Mesenchymal stem cell (in vitro differentiated cells and primary cell): ENCODE data around the gene CHCHD5.
"Not testable (repeated sequence)": the region's sequence is repeated elsewhere in the genome, so short reads cannot be mapped to it uniquely, and the experiment has no call there.

ENCODE experiments used
- DNase-seq: peaks from one replicate; pipeline ENCODE4 v3.0.0-alpha.2; 2013
- H2AFZ ChIP-seq: one replicate; pipeline ENCODE4 v1.6.1; 2013; ENCODE audit warnings: low read depth, mild to moderate bottlenecking, control low read depth, inconsistent platforms, low read length, moderate library complexity
- H2AK5ac ChIP-seq: 2 replicates; pipeline ENCODE4 v1.6.1; 2013; ENCODE audit warnings: low read length, moderate library complexity, mild to moderate bottlenecking, inconsistent platforms; ENCODE audit not compliant: severe bottlenecking
- H2BK120ac ChIP-seq: one replicate; pipeline ENCODE4 v1.6.1; 2013; ENCODE audit warnings: low read depth, mild to moderate bottlenecking, inconsistent platforms, low read length, moderate library complexity
- H2BK12ac ChIP-seq, 2 experiments: one replicate each; pipeline ENCODE4 v1.6.1; 2013; ENCODE audit warnings: inconsistent platforms in 2 of 2, low read length in 2 of 2, mild to moderate bottlenecking in 2 of 2, moderate library complexity in 2 of 2, control low read depth in 1 of 2
- H2BK15ac ChIP-seq: one replicate; pipeline ENCODE4 v1.6.1; 2013; ENCODE audit warnings: mild to moderate bottlenecking, low read depth, inconsistent platforms; ENCODE audit not compliant: poor library complexity, severe bottlenecking
- H2BK5ac ChIP-seq: 2 replicates; pipeline ENCODE4 v1.6.1; 2013; ENCODE audit warnings: low read depth, mild to moderate bottlenecking, low read length, control low read depth, inconsistent platforms; ENCODE audit not compliant: poor library complexity, severe bottlenecking
- H3K14ac ChIP-seq, 2 experiments: one replicate each; pipeline ENCODE4 v1.6.1; 2013; ENCODE audit warnings: inconsistent platforms in 2 of 2, low read length in 2 of 2, control low read depth in 1 of 2, mild to moderate bottlenecking in 1 of 2, moderate library complexity in 1 of 2
- H3K18ac ChIP-seq, 2 experiments: one replicate each; pipeline ENCODE4 v1.6.1; 2013; ENCODE audit warnings: inconsistent platforms in 2 of 2, low read length in 2 of 2, control low read depth in 1 of 2, low read depth in 1 of 2, mild to moderate bottlenecking in 1 of 2
- H3K23ac ChIP-seq, 2 experiments: one replicate each; pipeline ENCODE4 v1.6.1; 2013; ENCODE audit warnings: inconsistent platforms in 2 of 2, low read length in 2 of 2, mild to moderate bottlenecking in 2 of 2, moderate library complexity in 2 of 2, control low read depth in 1 of 2
- H3K27ac ChIP-seq: 2 replicates; pipeline ENCODE4 v1.5.1; 2013; ENCODE audit warnings: mild to moderate bottlenecking, moderate library complexity, low read length, control low read depth, inconsistent platforms; ENCODE audit not compliant: poor library complexity, severe bottlenecking
- H3K27me3 ChIP-seq, 2 experiments: 2 replicates each; pipeline versions ENCODE4 v1.6.1 to v1.7.0; 2013; ENCODE audit warnings: low read length in 2 of 2, mild to moderate bottlenecking in 2 of 2, moderate library complexity in 2 of 2, control low read depth in 1 of 2, inconsistent platforms in 1 of 2; ENCODE audit not compliant: control insufficient read depth in 1 of 2, insufficient read depth in 1 of 2
- H3K36me3 ChIP-seq, 2 experiments: 2 replicates each; pipeline versions ENCODE4 v1.6.1 to v1.7.0; 2013; ENCODE audit warnings: low read length in 2 of 2, control low read depth in 1 of 2, inconsistent platforms in 1 of 2, low read depth in 1 of 2, mild to moderate bottlenecking in 1 of 2; ENCODE audit not compliant: insufficient read depth in 2 of 2, control insufficient read depth in 1 of 2
- H3K4ac ChIP-seq, 2 experiments: one replicate each; pipeline ENCODE4 v1.6.1; 2013; ENCODE audit warnings: inconsistent platforms in 2 of 2, low read length in 2 of 2, mild to moderate bottlenecking in 2 of 2, moderate library complexity in 2 of 2, control low read depth in 1 of 2, low read depth in 1 of 2
- H3K4me1 ChIP-seq: 2 replicates; pipeline ENCODE4 v1.6.1; 2013; ENCODE audit warnings: low read depth, low read length, control low read depth; ENCODE audit not compliant: control insufficient read depth, insufficient read depth
- H3K4me2 ChIP-seq: 2 replicates; pipeline ENCODE4 v1.6.1; 2013; ENCODE audit warnings: low read length, mild to moderate bottlenecking, inconsistent platforms; ENCODE audit not compliant: poor library complexity, severe bottlenecking
- H3K4me3 ChIP-seq, 2 experiments: 2 replicates each; pipeline versions ENCODE4 v1.5.1 to v1.7.0; 2013; ENCODE audit warnings: low read length in 2 of 2, mild to moderate bottlenecking in 2 of 2, control low read depth in 1 of 2, low read depth in 1 of 2; ENCODE audit not compliant: insufficient read depth in 1 of 2
- H3K79me1 ChIP-seq: replicated peaks from 2 replicates; pipeline ENCODE4 v1.6.1; 2013; ENCODE audit warnings: mild to moderate bottlenecking, control low read depth, low read length, inconsistent platforms; ENCODE audit not compliant: poor library complexity, severe bottlenecking
- H3K9ac ChIP-seq: 2 replicates; pipeline ENCODE4 v1.7.0; 2013; ENCODE audit warnings: mild to moderate bottlenecking, low read length, moderate library complexity
- H3K9me3 ChIP-seq: 2 replicates; pipeline ENCODE4 v1.7.0; 2013; ENCODE audit warnings: mild to moderate bottlenecking, low read length; ENCODE audit not compliant: control insufficient read depth
- H4K8ac ChIP-seq: one replicate; pipeline ENCODE4 v1.6.1; 2013; ENCODE audit warnings: inconsistent platforms, mild to moderate bottlenecking, low read length, moderate library complexity
- H4K91ac ChIP-seq: one replicate; pipeline ENCODE4 v1.6.1; 2013; ENCODE audit warnings: mild to moderate bottlenecking, low read length, inconsistent platforms
- WGBS: methylation state at CpG from one replicate; pipeline ENCODE4 v1.1.7; 2013; ENCODE audit warnings: mixed read lengths; 5-methylcytosine and 5-hydroxymethylcytosine counted together

Gene CHCHD5

DNA sequence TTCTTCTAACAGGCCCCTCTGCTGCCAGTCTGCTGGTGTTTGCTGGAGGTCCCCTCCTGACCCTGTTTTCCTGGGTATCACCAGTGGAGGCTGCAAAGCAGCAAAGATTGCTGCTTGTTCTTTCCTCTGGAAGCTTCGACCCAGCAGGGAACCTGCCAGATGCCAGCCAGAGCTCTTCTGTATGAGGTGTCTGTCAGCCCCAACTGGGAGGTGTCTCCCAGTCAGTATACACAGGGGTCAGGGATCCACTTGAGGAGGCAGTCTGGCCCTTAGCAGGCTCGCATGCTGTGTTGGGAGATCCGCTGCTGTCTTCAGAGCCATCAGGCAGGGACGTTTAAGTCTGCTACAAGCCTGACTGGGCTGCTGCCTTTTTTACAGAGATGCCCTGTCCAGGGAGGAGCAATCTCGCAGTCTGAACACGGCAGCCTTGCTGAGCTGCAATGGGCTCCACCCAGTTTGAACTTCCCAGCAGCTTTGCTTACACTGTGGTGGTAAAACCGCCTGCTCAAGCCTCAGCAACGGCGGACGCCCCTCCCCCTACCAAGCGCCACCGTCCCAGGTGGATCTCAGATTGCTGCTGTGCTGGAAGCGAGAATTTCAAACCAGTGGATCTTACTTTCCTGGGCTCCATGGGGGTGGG lies 29.9 kb downstream of the CHCHD5 start:
- Histone ChIP-seq H2BK15ac (no peak overlapping the region), H3K9me3 (no peaks in the 10 kb centered on the region), H2AK5ac (no peak overlapping the region), H2BK5ac (no peak overlapping the region), H2BK12ac (no peak overlapping the region), H3K4me3 (no peak overlapping the region), H2AFZ (peak overlapping the region; percentile 29), H3K9ac (no peak overlapping the region), H3K14ac (no peak overlapping the region), H2BK120ac (peak overlapping the region; percentile 19), H3K27ac (no peak overlapping the region), H4K91ac (no peak overlapping the region), H3K36me3 (no peaks in the 10 kb centered on the region), H3K4me1 (peaks cover 7% of the 10 kb centered on the region), H3K18ac (peak overlapping the region; percentile 28 to 54), H3K79me1 (no peaks in the 10 kb centered on the region), H3K4ac (no peak overlapping the region), H3K27me3 (no peaks in the 10 kb centered on the region), H4K8ac (peak overlapping the region; percentile 80), H3K23ac (no peak overlapping the region), H3K4me2 (no peak overlapping the region)
- DNase-seq = peak; percentile 47
- WGBS = 26% methylated on average over 13 of the region's 13 CpGs

GRCh38 chr2:112615051-112615450 lies 30.6 kb downstream of the CHCHD5 start:
- no peaks in the 10 kb centered on the region for H3K36me3 ChIP-seq
- H2BK15ac ChIP-seq = no peak overlapping the region
- no peaks in the 10 kb centered on the region for H3K27me3 ChIP-seq
- no peak overlapping the region for H2AK5ac ChIP-seq
- H3K4ac ChIP-seq = peak overlapping the region in 1 of 2 experiments; percentile 64
- H3K18ac ChIP-seq = peak overlapping the region; percentile 21 to 28
- no peak overlapping the region for H3K23ac ChIP-seq
- no peak for DNase-seq
- H3K14ac ChIP-seq = no peak overlapping the region
- no peak overlapping the region for H3K27ac ChIP-seq
- H2BK5ac ChIP-seq = no peak overlapping the region
- H2BK120ac ChIP-seq = no peak overlapping the region
- H2AFZ ChIP-seq = no peak overlapping the region
- peak overlapping the region; percentile 54 for H4K8ac ChIP-seq
- H3K9ac ChIP-seq = no peak overlapping the region
- no peak overlapping the region for H3K4me2 ChIP-seq
- no peaks in the 10 kb centered on the region for H3K9me3 ChIP-seq
- peak overlapping the region; percentile 56 for H4K91ac ChIP-seq
- no peaks in the 10 kb centered on the region for H3K79me1 ChIP-seq
- H3K4me3 ChIP-seq = no peak overlapping the region
- 95% methylated on average over 8 of the region's 8 CpGs for WGBS
- H3K4me1 ChIP-seq = peaks cover 7% of the 10 kb centered on the region
- H2BK12ac ChIP-seq = no peak overlapping the region

- H2BK120ac ChIP-seq, DNase-seq, H4K8ac ChIP-seq, H4K91ac ChIP-seq, H2BK15ac ChIP-seq, H3K9me3 ChIP-seq, H3K4me3 ChIP-seq, H3K4ac ChIP-seq, H3K9ac ChIP-seq, H3K4me2 ChIP-seq, H3K4me1 ChIP-seq, H2AFZ ChIP-seq, H3K36me3 ChIP-seq, H3K79me1 ChIP-seq, H3K14ac ChIP-seq, H3K18ac ChIP-seq, H2BK5ac ChIP-seq, H3K27ac ChIP-seq, H2AK5ac ChIP-seq, H3K23ac ChIP-seq, H2BK12ac ChIP-seq, H3K27me3 ChIP-seq: not testable (repeated sequence)
- 95% methylated on average over 2 of the region's 2 CpGs for WGBS
Measured at GRCh38 chr2:112615798-112616197, 31.4 kb downstream of the CHCHD5 start.

DNA sequence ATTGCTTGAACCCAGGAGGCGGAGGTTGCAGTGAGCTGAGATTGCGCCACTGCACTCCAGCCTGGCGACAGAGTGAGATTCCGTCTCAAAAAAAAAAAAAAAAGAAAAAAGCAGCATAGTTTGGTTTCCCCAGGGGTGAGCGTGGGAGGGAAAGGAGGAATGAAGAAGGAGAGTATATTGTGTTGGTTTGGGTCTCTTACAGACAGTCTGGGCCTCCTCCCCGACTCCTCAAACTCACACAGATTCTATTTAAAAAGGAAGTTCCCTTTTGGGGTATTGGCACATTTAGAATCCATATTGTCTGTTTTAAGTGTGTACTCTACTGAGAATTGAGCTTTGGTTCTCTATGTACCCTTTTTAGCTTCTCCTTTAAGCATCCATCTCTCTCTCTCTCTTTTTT lies 34.0 kb downstream of the CHCHD5 start:
- H3K79me1 ChIP-seq = no peaks in the 10 kb centered on the region
- H2AFZ ChIP-seq = no peak overlapping the region
- no peak for DNase-seq
- no peak overlapping the region for H4K91ac ChIP-seq
- H3K4me2 ChIP-seq = no peak overlapping the region
- H3K18ac ChIP-seq = no peak overlapping the region
- H4K8ac ChIP-seq = no peak overlapping the region
- WGBS = 91% methylated on average over 4 of the region's 6 CpGs
- no peak overlapping the region for H2AK5ac ChIP-seq
- H2BK12ac ChIP-seq = no peak overlapping the region
- no peak overlapping the region for H2BK15ac ChIP-seq
- H3K27ac ChIP-seq = no peak overlapping the region
- no peaks in the 10 kb centered on the region for H3K27me3 ChIP-seq
- H3K23ac ChIP-seq = no peak overlapping the region
- no peak overlapping the region for H3K4ac ChIP-seq
- H3K4me3 ChIP-seq = no peak overlapping the region
- no peaks in the 10 kb centered on the region for H3K9me3 ChIP-seq
- no peak overlapping the region for H2BK5ac ChIP-seq
- no peaks in the 10 kb centered on the region for H3K36me3 ChIP-seq
- peaks cover 8% of the 10 kb centered on the region for H3K4me1 ChIP-seq
- H3K9ac ChIP-seq = no peak overlapping the region
- no peak overlapping the region for H2BK120ac ChIP-seq
- no peak overlapping the region for H3K14ac ChIP-seq
